Choroid plexus epithelial cell (primary cell): ENCODE data around the gene CAMK1G.

Source experiments
- DNase-seq: peaks from one replicate; pipeline ENCODE4 v3.0.0-alpha.2; 2010; ENCODE audit warnings: low read depth
- H3K4me3 ChIP-seq: 2 replicates; pipeline ENCODE4 v1.5.1; 2011; ENCODE audit warnings: low read depth, mild to moderate bottlenecking, control low read depth, low read length, moderate library complexity
- TF ChIP-seq, protein P1 (sequence below): conservative IDR thresholded peaks from 2 replicates; pipeline ENCODE4 v1.5.1; 2011; ENCODE audit warnings: low read depth, mild to moderate bottlenecking, control low read depth, inconsistent platforms, low read length, moderate library complexity

The CAMK1G gene

DNA sequence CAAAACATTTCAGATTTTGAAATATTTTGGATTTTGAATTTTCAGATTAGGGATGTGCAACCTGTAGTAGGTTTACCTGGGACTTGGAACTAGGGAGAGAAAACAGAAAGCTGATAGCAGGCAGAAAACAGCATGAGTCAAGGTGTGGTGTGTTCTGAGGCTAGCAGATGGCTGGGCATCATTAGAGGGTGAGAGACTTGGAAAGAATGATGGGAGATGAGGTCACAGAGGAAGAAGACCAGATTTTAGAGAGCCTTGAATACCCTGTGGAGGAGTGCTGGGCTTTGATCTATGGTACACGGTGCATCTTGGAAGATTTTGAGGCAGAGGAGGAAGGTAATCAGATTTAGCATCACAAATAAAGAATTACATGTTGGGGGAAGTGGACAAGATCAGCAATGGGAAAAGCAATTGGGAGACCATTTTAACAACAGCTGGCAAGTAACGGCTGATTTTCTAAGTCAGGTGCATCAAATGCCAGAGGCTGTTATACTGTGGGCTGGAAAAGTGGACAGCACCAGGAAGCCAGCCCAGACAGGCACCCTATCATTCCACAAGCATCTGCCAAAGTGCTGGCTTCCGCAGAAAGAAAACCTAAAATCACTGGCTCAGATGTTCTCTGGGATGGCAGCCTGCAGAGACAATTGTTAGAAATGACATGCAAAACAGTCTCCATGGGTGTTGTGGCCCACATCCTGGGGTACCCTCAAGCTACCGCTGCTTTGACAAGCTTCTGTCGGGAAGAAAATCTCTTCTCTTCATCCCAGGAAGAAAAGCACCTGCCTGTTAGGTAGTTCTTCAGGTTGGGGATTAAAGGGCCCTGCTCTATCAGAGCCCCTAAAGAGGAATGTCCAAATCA, 30.9 kb upstream of the CAMK1G start:
- no peak for DNase-seq
- no peak overlapping the region for H3K4me3 ChIP-seq
- TF ChIP-seq, protein P1, sequence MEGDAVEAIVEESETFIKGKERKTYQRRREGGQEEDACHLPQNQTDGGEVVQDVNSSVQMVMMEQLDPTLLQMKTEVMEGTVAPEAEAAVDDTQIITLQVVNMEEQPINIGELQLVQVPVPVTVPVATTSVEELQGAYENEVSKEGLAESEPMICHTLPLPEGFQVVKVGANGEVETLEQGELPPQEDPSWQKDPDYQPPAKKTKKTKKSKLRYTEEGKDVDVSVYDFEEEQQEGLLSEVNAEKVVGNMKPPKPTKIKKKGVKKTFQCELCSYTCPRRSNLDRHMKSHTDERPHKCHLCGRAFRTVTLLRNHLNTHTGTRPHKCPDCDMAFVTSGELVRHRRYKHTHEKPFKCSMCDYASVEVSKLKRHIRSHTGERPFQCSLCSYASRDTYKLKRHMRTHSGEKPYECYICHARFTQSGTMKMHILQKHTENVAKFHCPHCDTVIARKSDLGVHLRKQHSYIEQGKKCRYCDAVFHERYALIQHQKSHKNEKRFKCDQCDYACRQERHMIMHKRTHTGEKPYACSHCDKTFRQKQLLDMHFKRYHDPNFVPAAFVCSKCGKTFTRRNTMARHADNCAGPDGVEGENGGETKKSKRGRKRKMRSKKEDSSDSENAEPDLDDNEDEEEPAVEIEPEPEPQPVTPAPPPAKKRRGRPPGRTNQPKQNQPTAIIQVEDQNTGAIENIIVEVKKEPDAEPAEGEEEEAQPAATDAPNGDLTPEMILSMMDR = no peak

DNA sequence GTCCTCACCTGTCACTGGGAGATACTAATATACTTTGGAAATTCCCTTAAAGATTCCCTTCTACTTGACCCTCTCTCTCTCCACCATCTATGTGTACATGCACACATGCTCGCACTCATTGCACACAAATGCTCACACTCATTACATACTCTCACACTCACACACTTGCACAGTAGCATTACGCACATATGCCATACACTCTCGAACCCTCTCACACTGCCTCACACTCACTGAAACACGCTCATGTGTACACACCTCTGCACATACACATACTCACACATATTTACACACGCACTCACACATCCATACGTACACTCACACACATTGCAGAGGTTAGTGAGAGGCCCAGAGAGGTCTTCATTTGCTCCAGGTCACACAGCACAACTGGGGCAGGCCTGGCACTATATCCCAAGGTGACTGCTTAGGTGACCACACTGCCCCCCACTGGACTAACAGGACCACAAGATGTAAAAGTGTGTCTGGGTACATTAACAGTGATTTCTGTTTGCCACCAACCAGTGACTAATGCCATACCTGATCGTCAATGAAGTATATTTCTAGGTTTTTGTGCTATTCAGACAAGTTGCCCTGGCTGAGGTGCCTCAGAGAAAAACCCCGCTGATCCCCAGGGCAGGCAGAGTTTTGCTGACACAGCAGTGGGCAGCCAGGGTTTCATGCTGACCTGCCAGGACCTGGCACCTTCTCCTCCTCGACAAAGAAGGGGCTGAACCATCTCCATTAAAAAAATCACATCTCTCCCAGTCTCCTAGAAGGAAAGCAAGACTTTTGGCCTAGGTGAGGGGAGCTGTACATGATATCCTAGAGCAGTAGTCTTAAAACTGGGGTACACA, 28.5 kb upstream of the CAMK1G start:
- no peak overlapping the region for H3K4me3 ChIP-seq
- TF ChIP-seq, protein P1 = no peak
- no peak for DNase-seq

DNA sequence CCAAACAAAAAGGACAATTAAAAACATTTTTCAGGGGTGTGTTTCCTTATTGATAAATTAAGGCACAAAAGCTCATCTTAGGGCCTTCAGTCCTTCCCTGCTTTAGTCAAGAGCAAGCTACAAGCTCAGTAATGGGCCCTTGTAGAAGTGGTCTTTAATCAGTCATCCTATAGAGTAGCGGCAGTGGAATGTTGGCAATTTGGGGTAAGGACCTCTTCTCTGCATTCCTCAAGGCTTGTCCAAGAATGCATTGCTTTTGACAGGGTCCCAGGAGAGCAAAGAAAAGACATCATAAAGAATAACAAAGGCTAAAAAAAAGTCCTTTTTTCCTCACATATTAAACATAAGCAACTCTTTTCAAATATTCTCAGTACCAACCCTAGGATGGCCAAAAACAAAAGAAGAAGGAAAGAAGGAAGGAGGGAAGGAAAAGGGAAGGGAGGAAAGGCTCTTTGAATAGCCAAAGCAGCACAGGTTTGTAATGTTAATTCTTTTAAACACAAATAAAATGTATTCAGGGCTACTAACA, 27.3 kb upstream of the CAMK1G start:
- no peak for DNase-seq
- H3K4me3 ChIP-seq = no peak overlapping the region
- TF ChIP-seq, protein P1 = no peak

DNA sequence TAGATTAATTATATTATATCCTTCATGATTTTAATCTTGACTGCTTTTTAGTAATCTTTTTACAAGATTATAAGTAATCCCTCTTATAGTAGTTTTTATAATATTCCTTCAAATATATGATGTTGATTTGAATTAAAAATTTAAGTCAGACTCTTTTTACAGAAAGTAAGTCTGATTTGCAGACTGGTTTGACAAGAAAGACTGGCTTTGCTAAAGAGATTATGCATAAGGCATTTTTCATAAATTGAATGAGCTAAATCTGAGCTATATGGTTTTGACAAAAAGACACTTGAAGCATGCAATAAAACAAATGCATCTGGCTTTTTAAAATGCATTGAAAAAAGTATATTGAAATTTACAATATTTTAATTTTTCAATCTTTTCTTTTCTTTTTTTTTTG, 26.3 kb upstream of the CAMK1G start:
- H3K4me3 ChIP-seq = no peak overlapping the region
- DNase-seq = no peak
- TF ChIP-seq, protein P1 = no peak

DNA sequence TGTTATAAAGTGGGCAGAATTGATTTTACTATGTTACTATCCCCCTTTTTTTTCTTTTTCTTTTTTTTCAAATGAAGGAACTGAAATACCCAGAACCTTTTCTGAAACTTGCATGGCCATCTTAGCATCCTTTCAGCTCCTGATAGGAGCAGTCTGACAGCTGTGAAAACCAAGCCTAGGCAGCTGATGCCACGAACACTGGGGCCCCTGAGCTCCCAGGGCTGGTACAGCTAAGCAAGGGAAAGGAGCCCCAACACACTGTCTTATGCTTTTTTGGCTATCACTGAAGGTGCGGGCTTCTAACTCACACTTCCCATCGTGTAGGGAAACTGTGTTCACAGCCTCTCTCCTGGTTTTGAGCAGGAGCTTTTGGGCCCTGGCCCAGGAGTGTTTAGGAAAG, 23.0 kb upstream of the CAMK1G start:
- TF ChIP-seq, protein P1 = no peak
- H3K4me3 ChIP-seq = no peak overlapping the region

DNA sequence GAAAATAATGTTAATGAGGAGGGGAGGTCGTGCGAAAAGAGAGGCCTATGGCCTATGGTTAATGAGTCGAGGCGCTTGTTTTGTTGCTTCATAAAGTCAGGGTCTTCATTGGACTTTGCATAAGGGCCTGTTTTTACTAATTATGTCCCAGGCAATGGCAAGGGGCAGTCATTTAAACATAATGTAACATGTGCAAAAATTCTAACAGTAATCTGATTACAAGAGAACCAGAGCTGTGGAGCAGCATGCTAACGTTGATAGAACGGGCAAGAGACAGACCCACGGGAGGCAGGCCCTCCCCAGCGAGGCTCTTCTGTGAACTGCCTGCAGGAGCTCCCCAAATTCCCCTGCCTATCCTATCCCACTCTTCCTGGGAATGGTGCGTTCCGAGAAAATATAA, 22.6 kb upstream of the CAMK1G start:
- no peak overlapping the region for H3K4me3 ChIP-seq
- TF ChIP-seq, protein P1 = no peak
- DNase-seq = no peak

More for the DNA sequence above, 23.0 kb upstream of the CAMK1G start:
- no peak for DNase-seq
